K562 (cell line): ENCODE measurements around the gene NHS. TPM values are rescaled to one million over a fixed set of nuclear protein-coding genes. Genes with fewer than 3 reads are reported as not detected.

Experiments used
- ATAC-seq: fragments of 200-7000 bp; cut with Tn5 transposase; 3 replicates; pipeline ENCODE4 v1.9.1; 2020; ENCODE audit warnings: moderate library complexity
- BruUV-seq: library from RNA; stranded (reverse); fragments of 400-500 nt; replicated peaks from 2 replicates; lab custom pipeline; 2021; lab: Mats Ljungman, UMichigan
- CTCF ChIA-PET: fragments of 300-600 bp; formaldehyde crosslinking; extraction: SDS; loops from one replicate; lab custom pipeline; 2021; ENCODE audit warnings: low intra/inter-chr PET ratio; lab: Yijun Ruan, JAX
- POLR2A ChIA-PET: fragments of 300-600, 350-650 bp; sonication (Branson Sonifier 250); formaldehyde crosslinking; extraction: SDS; loops from one replicate; lab custom pipeline; 2021; ENCODE audit warnings: antibody characterized with exemption, inconsistent platforms; lab: Yijun Ruan, JAX
- DNase-seq, 4 experiments: peaks; one replicate each; pipeline versions ENCODE4 v3.0.0 to v3.0.0-alpha.2; 2011 to 2018; ENCODE audit warnings: low spot score in 3 of 4, mixed read lengths in 3 of 4; ENCODE audit errors: extremely low read depth in 1 of 4
- FAIRE-seq: peaks from 2 replicates; lab custom pipeline; 2011; peaks lifted over from hg19 to GRCh38; lab: Jason Lieb, UNC
- H2AFZ ChIP-seq: 2 replicates; pipeline ENCODE4 v1.6.0; 2011; ENCODE audit warnings: low read depth, low read length, control low read depth, inconsistent platforms
- H3K27ac ChIP-seq: fragments of 200-600 bp; 3 replicates; pipeline ENCODE4 v1.8.0; 2011; ENCODE audit warnings: low read depth, mild to moderate bottlenecking, control low read depth, inconsistent platforms, low read length, moderate library complexity, mixed read lengths; ENCODE audit errors: extremely low read depth
- H3K27me3 ChIP-seq, 2 experiments: fragments of 300-600 bp in 1 of 2; 2 replicates in 1 of 2; 3 replicates in 1 of 2; pipeline versions ENCODE4 v1.6.0 to v1.8.0; 2011; ENCODE audit warnings: inconsistent platforms in 2 of 2, low read length in 2 of 2, mild to moderate bottlenecking in 1 of 2, mixed read lengths in 1 of 2, moderate library complexity in 1 of 2; ENCODE audit not compliant: control insufficient read depth in 2 of 2, insufficient read depth in 2 of 2
- H3K36me3 ChIP-seq: fragments of 300-600 bp; 3 replicates; pipeline ENCODE4 v1.8.0; 2011; ENCODE audit warnings: mild to moderate bottlenecking, low read length, inconsistent platforms; ENCODE audit not compliant: control insufficient read depth, insufficient read depth
- H3K4me1 ChIP-seq, 2 experiments: fragments of 200-600 bp in 1 of 2; replicated peaks in 1 of 2; 2 replicates in 1 of 2; 3 replicates in 1 of 2; pipeline versions ENCODE4 v1.5.1 to v1.8.0; 2011; ENCODE audit warnings: inconsistent platforms in 2 of 2, low read length in 2 of 2, mild to moderate bottlenecking in 1 of 2, mixed read lengths in 1 of 2, moderate library complexity in 1 of 2; ENCODE audit not compliant: control insufficient read depth in 2 of 2, insufficient read depth in 2 of 2
- H3K4me2 ChIP-seq: 2 replicates; pipeline ENCODE4 v1.6.1; 2011; ENCODE audit warnings: low read length, control low read depth, inconsistent platforms, mixed read lengths; ENCODE audit not compliant: insufficient read depth
- H3K4me3 ChIP-seq: fragments of 200-600 bp; sonication (generic), shearing (Covaris generic); 2 replicates; pipeline ENCODE4 v1.5.1; 2016; ENCODE audit warnings: control low read depth, inconsistent platforms
- H3K79me2 ChIP-seq: fragments of 200-600 bp; 3 replicates; pipeline ENCODE4 v1.8.0; 2011; ENCODE audit warnings: low read length, inconsistent platforms; ENCODE audit not compliant: control insufficient read depth, insufficient read depth
- H3K9ac ChIP-seq, 2 experiments: 2 replicates each; pipeline versions ENCODE4 v1.6.0 to v1.6.1; 2011; ENCODE audit warnings: low read depth in 2 of 2, low read length in 2 of 2, control low read depth in 1 of 2, inconsistent platforms in 1 of 2, mild to moderate bottlenecking in 1 of 2, mixed read lengths in 1 of 2; ENCODE audit not compliant: insufficient read depth in 1 of 2
- H3K9me1 ChIP-seq: one replicate; pipeline ENCODE4 v1.6.0; 2011; ENCODE audit warnings: inconsistent platforms, mild to moderate bottlenecking, low read length, moderate library complexity; ENCODE audit not compliant: control insufficient read depth, insufficient read depth
- H3K9me3 ChIP-seq: replicated peaks from 2 replicates; pipeline ENCODE4 v1.5.1; 2011; ENCODE audit warnings: low read depth, low read length, inconsistent platforms; ENCODE audit not compliant: control insufficient read depth, insufficient read depth
- H4K20me1 ChIP-seq: replicated peaks from 2 replicates; pipeline ENCODE4 v1.6.1; 2011; ENCODE audit warnings: low read length, inconsistent platforms, mixed read lengths; ENCODE audit not compliant: control insufficient read depth, insufficient read depth
- MED1 ChIP-seq: sonication (generic); formaldehyde crosslinking; IDR thresholded peaks from 2 replicates; pipeline ENCODE4 v1.8.1; 2023; ENCODE audit warnings: missing genetic modification reagents, borderline replicate concordance
- MTA3 ChIP-seq: fragments of 450-650 bp; formaldehyde crosslinking; IDR thresholded peaks from 2 replicates; pipeline ENCODE4 v1.6.1; 2017; ENCODE audit warnings: mild to moderate bottlenecking, borderline replicate concordance
- PPARD ChIP-seq: fragments of 250-450 bp; sonication (Bioruptor Pico); IDR thresholded peaks from 2 replicates; pipeline ENCODE4 v1.8.0; 2022; ENCODE audit warnings: inconsistent platforms, mild to moderate bottlenecking, moderate library complexity
- RB1 ChIP-seq: fragments of 450-650 bp; IDR thresholded peaks from 2 replicates; pipeline ENCODE4 v1.6.1; 2017; ENCODE audit warnings: low read depth, mild to moderate bottlenecking
- ZNF121 ChIP-seq: sonication (generic); formaldehyde crosslinking; conservative IDR thresholded peaks from 2 replicates; pipeline ENCODE4 v1.8.0; 2022; ENCODE audit warnings: missing genetic modification reagents
- ZNF165 ChIP-seq: fragments of 250-450 bp; sonication (Bioruptor Pico); IDR thresholded peaks from 2 replicates; pipeline ENCODE4 v1.4.0; 2020; ENCODE audit warnings: borderline replicate concordance
- ZNF184 ChIP-seq: sonication (generic); formaldehyde crosslinking; IDR thresholded peaks from 2 replicates; pipeline ENCODE4 v1.5.0; 2020; ENCODE audit warnings: missing genetic modification reagents
- ZNF324 ChIP-seq: fragments of 250-450 bp; sonication (Bioruptor Pico); IDR thresholded peaks from 2 replicates; pipeline ENCODE4 v1.4.0; 2020; ENCODE audit warnings: mild to moderate bottlenecking
- ZNF347 ChIP-seq: fragments of 450-650 bp; formaldehyde crosslinking; IDR thresholded peaks from 2 replicates; pipeline ENCODE4 v1.4.0; 2020; ENCODE audit warnings: low read depth, mild to moderate bottlenecking, moderate library complexity
- WGBS: fragments of 100-300 bp; shearing (Covaris generic); methylation state at CpG from one replicate; pipeline ENCODE4 v1.1.6; 2016; ENCODE audit warnings: low coverage, mixed read lengths; ENCODE audit not compliant: insufficient coverage; ENCODE audit errors: missing lambda C conversion rate; 5-methylcytosine and 5-hydroxymethylcytosine counted together
- in situ Hi-C: fragments of 300-500 bp; cut with MboI; formaldehyde crosslinking; loops from 4 replicates; pipeline ENCODE4 v1.15.0; 2018; ENCODE audit warnings: inconsistent platforms, mixed read lengths
- intact Hi-C: fragments of 100-400 bp; cut with micrococcal nuclease; formaldehyde crosslinking; loops from 2 replicates; pipeline ENCODE4 v1.14.2; 2022
- polyA plus RNA-seq, 8 experiments: library from polyadenylated mRNA; depleted of rRNA in 4 of 8; stranded (reverse) in 5 of 8; unstranded in 3 of 8; fragments of >200 nt; fragmentation: Nextera tagmentation in 2 of 8; fragmentation: Illumina TruSeq in 1 of 8; extraction: Ambion mirVana in 2 of 8; extraction: Trizol in 1 of 8; gene quantifications; 2 replicates each; pipeline versions ENCODE4 v1.2.1 to v1.2.3, GENCODE V29; 2011 to 2014; ENCODE audit warnings: inconsistent platforms in 1 of 8, missing spikeins in 1 of 8
- total RNA-seq, 7 experiments: library from RNA; depleted of rRNA in 6 of 7; stranded (reverse); fragments of >200 nt in 6 of 7; fragmentation: Illumina TruSeq in 2 of 7; extraction: Trizol in 2 of 7; gene quantifications; 2 replicates each; pipeline versions ENCODE4 v1.2.1 to v1.2.3, GENCODE V29; 2011 to 2021; ENCODE audit warnings: low replicate concordance in 1 of 7
- TF ChIP-seq, protein P1 (sequence below): fragments of 450-650 bp; IDR thresholded peaks from 2 replicates; pipeline ENCODE4 v1.6.1; 2017; ENCODE audit warnings: antibody characterized with exemption, mild to moderate bottlenecking
- TF ChIP-seq, protein P2 (sequence below): fragments of 450-650 bp; IDR thresholded peaks from 2 replicates; pipeline ENCODE4 v1.7.1; 2018; ENCODE audit warnings: mild to moderate bottlenecking, low read depth; ENCODE audit not compliant: partially characterized antibody

NHS gene
- total and polyA plus RNA-seq, 9 of the 15 experiments (the other 6 are each of a cell fraction or from before 2014, with no cell fraction given): 0.02 TPM; not detected in 8

DNA sequence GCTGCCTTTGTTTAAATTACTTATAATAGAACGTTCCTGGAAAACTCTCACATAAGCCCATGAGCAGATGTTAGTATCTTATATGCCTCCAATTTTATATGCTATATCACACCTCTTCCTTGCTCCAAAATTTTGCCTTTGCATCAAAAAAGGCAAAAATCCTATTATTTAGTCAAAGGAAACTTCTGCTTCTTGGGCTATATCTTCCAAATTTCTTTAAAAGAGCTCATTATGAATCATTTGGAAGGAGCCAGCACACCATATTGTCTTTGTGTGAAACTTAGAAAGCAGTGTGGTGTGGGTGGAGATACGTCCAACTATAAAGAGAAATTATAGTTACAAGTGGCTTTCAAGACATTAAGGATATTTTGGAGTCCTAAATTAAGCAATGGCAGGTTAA lies 35.7 kb downstream of the NHS start:
- no peak overlapping the region for H2AFZ ChIP-seq
- H3K27ac ChIP-seq: no peak overlapping the region
- H3K4me2 ChIP-seq: no peak overlapping the region
- intact Hi-C loops: no loop called here
- DNase-seq: no peak
- H3K9me1 ChIP-seq: no peaks in the 10 kb centered on the region
- no peaks in the 10 kb centered on the region for H3K36me3 ChIP-seq
- in situ Hi-C loops: no loop called here
- no peak overlapping the region for H3K9ac ChIP-seq
- no peaks in the 10 kb centered on the region for H3K79me2 ChIP-seq
- CTCF ChIA-PET: no interaction called here
- no TSS peak for BruUV-seq
- no peaks in the 10 kb centered on the region for H3K9me3 ChIP-seq
- no peak for TF ChIP-seq PPARD (CRISPR knock-in tag)
- TF ChIP-seq ZNF324: no peak
- TF ChIP-seq ZNF165 (CRISPR knock-in tag): no peak
- TF ChIP-seq RB1: no peak
- TF ChIP-seq MED1 (CRISPR knock-in tag): no peak
- TF ChIP-seq, protein P1, sequence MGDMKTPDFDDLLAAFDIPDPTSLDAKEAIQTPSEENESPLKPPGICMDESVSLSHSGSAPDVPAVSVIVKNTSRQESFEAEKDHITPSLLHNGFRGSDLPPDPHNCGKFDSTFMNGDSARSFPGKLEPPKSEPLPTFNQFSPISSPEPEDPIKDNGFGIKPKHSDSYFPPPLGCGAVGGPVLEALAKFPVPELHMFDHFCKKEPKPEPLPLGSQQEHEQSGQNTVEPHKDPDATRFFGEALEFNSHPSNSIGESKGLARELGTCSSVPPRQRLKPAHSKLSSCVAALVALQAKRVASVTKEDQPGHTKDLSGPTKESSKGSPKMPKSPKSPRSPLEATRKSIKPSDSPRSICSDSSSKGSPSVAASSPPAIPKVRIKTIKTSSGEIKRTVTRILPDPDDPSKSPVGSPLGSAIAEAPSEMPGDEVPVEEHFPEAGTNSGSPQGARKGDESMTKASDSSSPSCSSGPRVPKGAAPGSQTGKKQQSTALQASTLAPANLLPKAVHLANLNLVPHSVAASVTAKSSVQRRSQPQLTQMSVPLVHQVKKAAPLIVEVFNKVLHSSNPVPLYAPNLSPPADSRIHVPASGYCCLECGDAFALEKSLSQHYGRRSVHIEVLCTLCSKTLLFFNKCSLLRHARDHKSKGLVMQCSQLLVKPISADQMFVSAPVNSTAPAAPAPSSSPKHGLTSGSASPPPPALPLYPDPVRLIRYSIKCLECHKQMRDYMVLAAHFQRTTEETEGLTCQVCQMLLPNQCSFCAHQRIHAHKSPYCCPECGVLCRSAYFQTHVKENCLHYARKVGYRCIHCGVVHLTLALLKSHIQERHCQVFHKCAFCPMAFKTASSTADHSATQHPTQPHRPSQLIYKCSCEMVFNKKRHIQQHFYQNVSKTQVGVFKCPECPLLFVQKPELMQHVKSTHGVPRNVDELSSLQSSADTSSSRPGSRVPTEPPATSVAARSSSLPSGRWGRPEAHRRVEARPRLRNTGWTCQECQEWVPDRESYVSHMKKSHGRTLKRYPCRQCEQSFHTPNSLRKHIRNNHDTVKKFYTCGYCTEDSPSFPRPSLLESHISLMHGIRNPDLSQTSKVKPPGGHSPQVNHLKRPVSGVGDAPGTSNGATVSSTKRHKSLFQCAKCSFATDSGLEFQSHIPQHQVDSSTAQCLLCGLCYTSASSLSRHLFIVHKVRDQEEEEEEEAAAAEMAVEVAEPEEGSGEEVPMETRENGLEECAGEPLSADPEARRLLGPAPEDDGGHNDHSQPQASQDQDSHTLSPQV: no peak
- no peak for TF ChIP-seq MTA3
- no peak for TF ChIP-seq ZNF347
- TF ChIP-seq, protein P2, sequence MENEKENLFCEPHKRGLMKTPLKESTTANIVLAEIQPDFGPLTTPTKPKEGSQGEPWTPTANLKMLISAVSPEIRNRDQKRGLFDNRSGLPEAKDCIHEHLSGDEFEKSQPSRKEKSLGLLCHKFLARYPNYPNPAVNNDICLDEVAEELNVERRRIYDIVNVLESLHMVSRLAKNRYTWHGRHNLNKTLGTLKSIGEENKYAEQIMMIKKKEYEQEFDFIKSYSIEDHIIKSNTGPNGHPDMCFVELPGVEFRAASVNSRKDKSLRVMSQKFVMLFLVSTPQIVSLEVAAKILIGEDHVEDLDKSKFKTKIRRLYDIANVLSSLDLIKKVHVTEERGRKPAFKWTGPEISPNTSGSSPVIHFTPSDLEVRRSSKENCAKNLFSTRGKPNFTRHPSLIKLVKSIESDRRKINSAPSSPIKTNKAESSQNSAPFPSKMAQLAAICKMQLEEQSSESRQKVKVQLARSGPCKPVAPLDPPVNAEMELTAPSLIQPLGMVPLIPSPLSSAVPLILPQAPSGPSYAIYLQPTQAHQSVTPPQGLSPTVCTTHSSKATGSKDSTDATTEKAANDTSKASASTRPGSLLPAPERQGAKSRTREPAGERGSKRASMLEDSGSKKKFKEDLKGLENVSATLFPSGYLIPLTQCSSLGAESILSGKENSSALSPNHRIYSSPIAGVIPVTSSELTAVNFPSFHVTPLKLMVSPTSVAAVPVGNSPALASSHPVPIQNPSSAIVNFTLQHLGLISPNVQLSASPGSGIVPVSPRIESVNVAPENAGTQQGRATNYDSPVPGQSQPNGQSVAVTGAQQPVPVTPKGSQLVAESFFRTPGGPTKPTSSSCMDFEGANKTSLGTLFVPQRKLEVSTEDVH: no peak
- TF ChIP-seq ZNF184 (CRISPR knock-in tag): no peak
- TF ChIP-seq ZNF121 (CRISPR knock-in tag): no peak
- 0% methylated on average over 2 of the region's 2 CpGs for WGBS
- no peaks in the 10 kb centered on the region for H4K20me1 ChIP-seq
- POLR2A ChIA-PET: no interaction called here
- FAIRE-seq: no peak
- no peak for ATAC-seq
- no peak overlapping the region for H3K4me3 ChIP-seq
- no peaks in the 10 kb centered on the region for H3K4me1 ChIP-seq
- no peaks in the 10 kb centered on the region for H3K27me3 ChIP-seq
